SK-N-MC (cell line): ENCODE results near the gene NDUFAF8.

Experiments
- EZH2 ChIP-seq: fragments of 200-600 bp; sonication (generic); IDR thresholded peaks from one replicate; pipeline ENCODE4 v1.6.1; 2017; ENCODE audit warnings: antibody characterized with exemption
- FOXP2 ChIP-seq: optimal IDR thresholded peaks from 2 replicates; pipeline ENCODE3; 2011; ENCODE audit warnings: mild to moderate bottlenecking, moderate library complexity; ENCODE audit not compliant: insufficient read depth; ENCODE audit errors: extremely low read length, control extremely low read depth
- POLR2AphosphoS5 ChIP-seq: IDR thresholded peaks from 2 replicates; pipeline ENCODE4 v1.6.1; 2012; ENCODE audit warnings: mild to moderate bottlenecking, low read depth, low read length, borderline replicate concordance

DNA sequence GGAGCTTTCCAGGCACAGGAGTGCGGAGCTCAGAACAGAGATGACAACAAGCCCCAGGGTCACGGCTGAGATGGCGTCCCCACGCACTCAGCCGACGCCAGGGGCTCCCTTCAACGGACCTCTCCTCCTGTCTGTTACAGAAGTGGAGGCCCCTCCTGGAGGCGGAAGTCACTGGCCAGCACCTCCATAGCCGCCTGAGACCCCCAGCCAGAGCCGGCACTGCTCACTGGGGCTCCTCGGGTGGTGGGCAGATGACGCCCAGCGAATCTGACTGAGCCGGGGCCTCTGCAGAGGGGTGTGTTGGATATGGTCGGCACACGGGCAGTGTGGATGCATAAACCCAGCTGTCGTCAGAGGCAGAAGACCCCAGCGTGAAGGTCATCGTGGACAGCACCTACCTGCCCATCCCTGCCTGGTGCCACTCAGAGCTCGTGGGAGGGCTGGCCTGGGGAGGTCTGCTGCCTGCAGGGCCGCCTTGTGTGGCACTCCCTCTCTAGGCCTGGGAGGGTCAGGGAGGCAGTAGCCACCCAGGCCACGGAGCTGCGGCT, 20.0 kb downstream of the NDUFAF8 start:
- TF ChIP-seq EZH2 (no peak), POLR2AphosphoS5 (no peak), FOXP2 (no peak)
